ENCODE results near the gene ZC3H4. TPM values are rescaled to one million over a fixed set of nuclear protein-coding genes. Genes with fewer than 3 reads are reported as not detected.
A peak's percentile ranks its signal among the peaks of the same experiment; 100 is the strongest.

The ZC3H4 gene
- total RNA-seq, result 20.6 TPM
- long read RNA-seq, partial matches to known transcripts, result 0 of 27 reads
- long read RNA-seq, other reads (novel, unspliced or antisense), result 27 of 27 reads

DNA sequence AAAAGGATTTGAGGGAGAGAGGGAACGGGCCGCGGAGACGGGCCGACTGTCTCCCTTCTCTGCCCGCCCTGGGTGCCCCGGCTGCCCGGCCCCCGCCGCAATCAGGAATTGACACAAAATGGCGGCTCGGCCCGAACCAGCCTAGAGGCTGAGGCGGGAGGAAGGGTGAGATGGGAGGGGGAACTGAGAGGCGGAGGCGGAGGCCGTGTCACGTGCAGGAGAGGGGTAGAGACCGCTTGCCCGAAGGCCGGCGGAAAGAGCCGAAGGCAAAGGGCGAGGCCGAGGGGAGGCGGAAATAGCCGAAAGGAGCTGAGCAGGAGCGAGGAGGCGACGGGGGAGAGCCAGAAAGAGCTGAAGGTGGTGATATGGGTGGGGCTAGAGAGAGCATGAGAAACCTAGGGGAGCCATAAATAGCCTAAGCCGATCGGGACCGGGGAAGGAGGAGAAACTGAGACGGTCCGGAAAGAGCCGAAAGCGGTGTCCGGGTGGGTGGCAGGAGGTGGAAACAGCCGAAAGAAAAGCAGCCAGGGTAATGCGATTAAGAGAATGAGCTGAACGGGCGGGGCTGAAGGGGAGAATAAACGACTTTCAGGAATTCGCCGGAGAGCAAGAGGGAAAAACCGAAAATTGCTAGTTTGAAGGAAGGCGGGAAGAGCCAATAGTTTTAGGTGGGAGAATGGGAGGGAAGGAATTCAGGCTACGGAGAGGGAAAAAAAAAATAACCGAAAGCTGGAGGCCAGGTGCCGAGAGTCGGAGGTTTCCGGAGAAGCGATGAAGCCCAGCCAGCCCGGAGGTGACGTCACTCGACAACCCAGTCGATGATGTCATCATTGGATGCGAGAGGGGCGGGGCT, at the start of gene ZC3H4:
Gene ZC3H4, minus strand, starts transcription at position 780 of the 853 bp plus-strand sequence. CDS start 1,192 bp downstream, outside the sequence.
- DNase-seq, result peak; percentile 99
- ATAC-seq (ENCODE audit: poor library complexity), result peak; percentile 93
- intact Hi-C loops (cut with DNase I), result loop anchor here (1.0 kb wide), 1 partner anchor 17 kb away; the partner anchor contains the start of gene SAE1

DNA sequence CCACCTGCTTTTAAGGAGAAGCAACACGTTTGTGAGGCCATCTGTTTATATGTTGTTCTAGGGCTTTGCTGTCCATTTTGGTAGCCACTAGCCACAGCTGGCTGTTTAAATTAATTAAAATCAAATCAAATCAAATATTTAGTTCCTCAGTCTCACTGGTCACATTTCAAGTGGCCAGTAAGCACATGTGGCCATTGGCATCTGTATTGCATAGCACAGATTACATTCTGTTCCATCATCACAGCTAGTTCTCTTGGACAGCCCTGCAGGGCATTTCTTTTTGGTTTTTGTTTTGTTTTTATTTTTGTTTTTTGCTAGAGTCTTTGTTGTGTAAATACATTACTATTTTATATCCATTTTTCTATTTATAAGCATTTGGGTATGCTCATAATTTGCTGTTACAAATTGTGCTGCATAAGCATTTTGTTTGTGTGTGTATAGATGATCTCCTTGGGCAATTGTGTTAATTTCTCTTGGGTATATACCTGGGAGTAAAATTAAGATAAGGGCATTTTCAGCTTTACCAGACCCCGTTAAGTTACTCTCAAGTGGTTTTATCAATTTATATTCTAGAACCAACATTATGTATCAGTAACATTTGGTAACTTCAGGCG, 48.4 kb upstream of the ZC3H4 start:
- DNase-seq, result no peak
- intact Hi-C loops (cut with DNase I), result no loop called here
- ATAC-seq (ENCODE audit: poor library complexity), result no peak

DNA sequence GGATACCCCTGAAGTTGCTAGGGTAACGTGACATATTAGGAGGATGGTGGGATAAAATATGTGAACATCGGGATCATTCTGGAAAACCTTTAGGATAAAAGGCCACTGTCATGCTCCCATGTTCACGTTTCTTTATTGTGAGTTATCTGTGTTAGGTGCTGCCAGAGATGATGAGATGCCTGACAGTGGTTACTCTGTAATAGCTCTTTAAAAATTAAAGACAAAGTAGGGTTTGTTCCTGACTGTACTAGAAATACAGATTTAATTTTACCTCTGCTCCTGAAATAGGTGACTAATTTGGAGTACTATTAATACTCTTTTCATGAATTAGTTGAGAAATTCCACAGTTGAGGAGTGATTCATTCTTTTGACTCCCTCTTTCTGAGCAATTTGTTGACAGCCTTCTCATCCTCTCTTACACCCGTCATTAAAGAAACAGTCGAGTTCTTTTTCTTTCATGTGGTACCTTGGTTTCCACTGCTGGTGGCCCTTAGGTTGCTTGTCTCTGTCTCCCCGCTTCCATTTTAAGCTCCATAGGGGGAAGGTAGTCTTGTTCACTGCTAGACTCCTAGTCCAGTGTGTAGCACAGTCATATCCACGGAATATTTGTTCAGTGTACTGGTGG, 45.4 kb upstream of the ZC3H4 start:
- DNase-seq, result no peak
- intact Hi-C loops (cut with DNase I), result loop anchor here (5.0 kb wide), 1 partner anchor 33 kb away; no protein-coding TSS in a partner anchor
- no peak for ATAC-seq (ENCODE audit: poor library complexity)

- no peak for DNase-seq
- peak; percentile 26 for ATAC-seq (ENCODE audit: poor library complexity)
- intact Hi-C loops (cut with DNase I), result loop anchor here (5.0 kb wide), 1 partner anchor 34 kb away; no protein-coding TSS in a partner anchor
Measured at GRCh38 chr19:47158367-47158791, 44.8 kb upstream of the ZC3H4 start.

DNA sequence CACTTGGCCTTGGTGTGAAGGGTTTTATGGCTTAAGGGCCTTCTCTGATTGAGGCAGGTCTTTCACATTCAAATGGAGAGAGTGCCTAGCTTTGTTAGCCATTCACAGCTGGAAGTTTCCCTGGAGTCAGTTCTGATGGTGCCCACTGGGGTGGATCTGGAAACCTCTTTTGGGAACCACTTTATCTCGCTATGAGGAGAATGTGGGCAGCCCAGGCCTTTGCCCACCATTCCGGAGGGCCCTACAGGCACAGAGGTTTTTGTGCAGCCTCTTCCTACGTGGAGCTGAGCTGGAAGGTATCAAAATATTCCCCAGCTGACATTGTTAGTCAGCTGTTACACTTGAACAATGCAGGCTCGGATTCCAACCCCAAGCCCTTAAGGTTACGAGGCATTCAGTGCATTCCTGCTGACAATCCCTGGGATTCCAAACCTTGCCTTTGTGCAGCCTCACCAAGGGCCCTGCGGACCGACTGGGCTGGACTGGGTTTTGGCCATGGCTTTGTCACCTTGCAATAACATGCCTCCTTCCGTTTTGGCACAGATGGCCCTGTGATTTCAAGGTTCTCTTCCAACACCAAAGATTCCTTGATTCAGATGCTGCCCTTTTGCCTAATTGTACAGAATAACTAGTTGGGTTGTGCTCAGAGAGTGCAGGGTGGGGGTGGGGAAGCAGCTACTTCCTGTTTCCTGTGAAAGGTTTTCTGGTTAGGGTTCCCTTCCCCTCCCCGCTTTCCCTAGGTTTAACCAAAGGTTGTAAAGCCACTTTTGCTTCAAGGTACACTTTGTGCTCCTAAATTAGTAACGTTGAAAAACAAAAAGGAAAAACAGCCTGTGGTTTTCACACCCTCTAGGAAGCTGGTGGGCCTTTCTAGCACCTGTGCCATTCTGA, 44.1 kb upstream of the ZC3H4 start:
- ATAC-seq (ENCODE audit: poor library complexity), result peak; percentile 63
- intact Hi-C loops (cut with DNase I), result loop anchor here (5.0 kb wide), 1 partner anchor 35 kb away; no protein-coding TSS in a partner anchor
- DNase-seq, result peak; percentile 57

GRCh38 chr19:47156861-47157430, 43.4 kb upstream of the ZC3H4 start:
- DNase-seq (no peak), ATAC-seq (ENCODE audit: poor library complexity) (no peak)
- intact Hi-C loops (cut with DNase I), result loop anchor here (5.0 kb wide), 1 partner anchor 35 kb away; no protein-coding TSS in a partner anchor

GRCh38 chr19:47155148-47155547, 41.6 kb upstream of the ZC3H4 start:
- ATAC-seq (ENCODE audit: poor library complexity) (peak; percentile 57), DNase-seq (peak; percentile 51)
- intact Hi-C loops (cut with DNase I), result loop anchor here (5.0 kb wide), 1 partner anchor 37 kb away; no protein-coding TSS in a partner anchor

DNA sequence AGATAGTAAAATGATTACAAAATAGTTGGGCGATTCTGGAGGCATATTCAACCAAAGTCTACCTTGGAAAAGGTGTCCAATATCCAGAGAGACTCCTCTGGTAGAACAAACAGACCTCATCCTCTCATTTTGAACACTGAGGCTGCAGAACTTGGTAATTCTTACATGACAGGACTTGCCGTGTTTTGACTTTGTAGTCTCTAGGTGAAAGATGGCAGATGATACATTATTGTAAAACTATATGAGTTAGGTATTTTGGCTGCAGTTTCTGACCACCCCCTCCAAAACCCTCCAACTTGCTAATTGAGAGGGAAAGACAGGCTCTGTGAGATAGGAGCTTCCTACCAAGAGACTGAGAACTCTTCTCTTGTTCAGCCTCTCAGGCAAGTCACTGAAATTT, 39.7 kb upstream of the ZC3H4 start:
- ATAC-seq (ENCODE audit: poor library complexity), result no peak
- no peak for DNase-seq
- intact Hi-C loops (cut with DNase I), result no loop called here

DNA sequence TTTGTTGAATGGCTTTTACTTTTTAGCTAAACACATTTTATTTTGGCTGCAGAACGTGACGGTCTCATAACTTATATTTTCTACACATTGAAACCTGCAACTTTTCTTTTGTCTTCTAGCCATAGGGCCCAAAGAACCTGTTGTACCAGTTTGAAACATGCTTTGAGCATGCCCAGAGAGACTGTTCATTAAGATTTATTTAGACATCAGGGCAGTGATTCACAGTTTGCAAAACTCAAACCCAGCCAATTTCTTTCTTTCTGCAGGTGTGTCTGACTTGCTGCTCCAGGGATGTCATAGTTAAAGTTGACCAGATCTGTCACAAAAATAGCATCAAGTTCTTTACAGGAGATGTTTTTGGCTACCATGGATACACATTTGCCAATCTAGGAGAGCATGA, 39.1 kb upstream of the ZC3H4 start:
- no peak for ATAC-seq (ENCODE audit: poor library complexity)
- no peak for DNase-seq
- intact Hi-C loops (cut with DNase I), result no loop called here

GRCh38 chr19:47152205-47152604, 38.6 kb upstream of the ZC3H4 start:
- intact Hi-C loops (cut with DNase I), result no loop called here
- DNase-seq (no peak), ATAC-seq (ENCODE audit: poor library complexity) (no peak)

- intact Hi-C loops (cut with DNase I), result loop anchor here (2.0 kb wide), 1 partner anchor 93 kb away; no protein-coding TSS in a partner anchor
- no peak for ATAC-seq (ENCODE audit: poor library complexity)
- DNase-seq, result no peak
Measured at GRCh38 chr19:47151627-47152026, 38.1 kb upstream of the ZC3H4 start.

- intact Hi-C loops (cut with DNase I), result no loop called here
- DNase-seq (no peak), ATAC-seq (ENCODE audit: poor library complexity) (no peak)
Measured at GRCh38 chr19:47146920-47147319, 33.3 kb upstream of the ZC3H4 start.

- ATAC-seq (ENCODE audit: poor library complexity) (no peak), DNase-seq (no peak)
- intact Hi-C loops (cut with DNase I), result no loop called here
Measured at GRCh38 chr19:47145639-47146486, 32.3 kb upstream of the ZC3H4 start.

DNA sequence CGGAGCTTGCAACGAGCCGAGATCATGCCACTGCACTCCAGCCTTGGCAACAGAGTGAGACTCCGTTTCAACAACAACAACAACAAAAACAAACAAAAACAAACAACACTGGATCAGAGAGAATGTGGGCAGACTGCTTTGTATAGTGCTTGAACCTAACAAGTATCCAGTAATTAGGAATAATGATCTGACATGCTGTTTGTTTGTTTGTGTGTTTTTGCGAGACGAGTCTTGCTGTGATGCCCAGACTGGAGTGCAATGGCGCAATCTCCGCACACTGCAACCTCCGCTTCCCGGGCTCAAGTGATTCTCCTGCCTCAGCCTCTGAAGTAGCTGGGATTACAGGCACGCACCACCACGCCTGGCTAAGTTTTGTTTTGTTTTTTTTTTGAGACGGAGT, 31.1 kb upstream of the ZC3H4 start:
- ATAC-seq (ENCODE audit: poor library complexity) (no peak), DNase-seq (no peak)
- intact Hi-C loops (cut with DNase I), result no loop called here

DNA sequence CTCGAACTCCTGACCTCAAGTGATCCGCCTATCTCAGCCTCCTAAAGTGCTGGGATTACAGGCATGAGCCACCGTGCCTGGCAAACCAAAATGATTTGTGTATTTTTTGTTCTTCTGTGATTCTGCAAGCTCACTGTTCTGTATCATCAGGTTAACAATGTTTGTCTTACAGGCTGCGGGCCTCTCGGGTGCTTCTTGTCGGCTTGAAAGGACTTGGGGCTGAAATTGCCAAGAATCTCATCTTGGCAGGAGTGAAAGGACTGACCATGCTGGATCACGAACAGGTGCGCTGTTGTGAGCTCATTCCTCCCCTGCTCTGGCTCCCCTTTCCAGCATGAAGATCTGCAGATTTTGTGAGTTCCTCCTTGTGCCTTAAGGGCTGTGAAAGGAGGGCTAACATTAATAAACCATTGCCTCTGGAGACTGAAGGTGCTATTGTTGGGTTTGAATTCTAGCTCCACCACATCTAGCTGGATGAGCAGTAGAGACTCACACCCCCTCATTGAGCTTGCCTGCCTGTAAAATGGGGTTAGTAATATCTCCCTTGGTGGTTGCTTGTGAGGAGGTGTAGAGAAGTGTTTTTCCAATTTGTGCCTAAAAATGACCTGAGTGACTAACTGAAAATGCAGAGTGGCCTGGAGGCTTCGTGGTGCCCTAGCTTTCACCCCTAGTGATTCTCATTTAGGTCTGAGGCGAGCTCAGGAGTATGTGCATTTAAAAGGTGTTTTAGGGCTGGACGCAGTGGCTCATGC, 29.9 kb upstream of the ZC3H4 start:
- intact Hi-C loops (cut with DNase I), result no loop called here
- ATAC-seq (ENCODE audit: poor library complexity) (no peak), DNase-seq (no peak)

GRCh38 chr19:47142779-47143178, 29.2 kb upstream of the ZC3H4 start:
- no peak for DNase-seq
- no peak for ATAC-seq (ENCODE audit: poor library complexity)
- intact Hi-C loops (cut with DNase I), result no loop called here
